Chondrocyte (in vitro differentiated cells): ENCODE results near the gene KIF3A. TPM values are rescaled to one million over a fixed set of nuclear protein-coding genes. Genes with fewer than 3 reads are reported as not detected.

Experiments
- DNase-seq: peaks from one replicate; pipeline ENCODE4 v3.0.0; 2021; ENCODE audit warnings: mixed read lengths, low spot score
- H3K27ac Mint-ChIP-seq: one replicate; pipeline ENCODE4 v1.8.0; 2021; ENCODE audit warnings: mild to moderate bottlenecking, moderate library complexity, mixed read lengths; ENCODE audit not compliant: unreplicated experiment
- H3K27me3 Mint-ChIP-seq: 2 replicates; pipeline ENCODE4 v1.8.0; 2021; ENCODE audit warnings: low read depth, mixed read lengths
- H3K36me3 Mint-ChIP-seq: 2 replicates; pipeline ENCODE4 v1.8.0; 2021; ENCODE audit warnings: low read depth, mixed read lengths
- H3K4me1 Mint-ChIP-seq: 2 replicates; pipeline ENCODE4 v1.8.0; 2021; ENCODE audit warnings: low read depth, mild to moderate bottlenecking, mixed read lengths
- H3K4me3 Mint-ChIP-seq: one replicate; pipeline ENCODE4 v1.8.0; 2021; ENCODE audit warnings: mild to moderate bottlenecking, moderate library complexity, mixed read lengths; ENCODE audit not compliant: unreplicated experiment
- H3K9me3 Mint-ChIP-seq: 2 replicates; pipeline ENCODE4 v1.8.0; 2021; ENCODE audit warnings: low read depth, mixed read lengths
- CTCF ChIP-seq: fragments of 200-600 bp; sonication (generic); IDR thresholded peaks from 2 replicates; pipeline ENCODE4 v1.5.0; 2021; ENCODE audit warnings: antibody characterized with exemption, mild to moderate bottlenecking, moderate library complexity
- total RNA-seq: library from RNA; stranded (reverse); gene quantifications from 3 replicates; pipeline ENCODE4 v1.2.1, GENCODE V29; 2021

KIF3A gene
- total RNA-seq, 1 donor from 2014 or later = 16.2 TPM

GRCh38 chr5:132647473-132647872 is 89.9 kb downstream of the KIF3A start:
- H3K27me3 Mint-ChIP-seq = no peaks in the 10 kb centered on the region

GRCh38 chr5:132646583-132647266 is 90.6 kb downstream of the KIF3A start:
- Mint-ChIP-seq H3K4me1 (no peaks in the 10 kb centered on the region), H3K36me3 (peaks cover 25% of the 10 kb centered on the region), H3K27ac (no peak overlapping the region), H3K4me3 (no peak overlapping the region), H3K27me3 (no peaks in the 10 kb centered on the region), H3K9me3 (peaks cover 13% of the 10 kb centered on the region)
- DNase-seq = no peak
- TF ChIP-seq CTCF = no peak

More at GRCh38 chr5:132647473-132647872, 89.9 kb downstream of the KIF3A start:
- Mint-ChIP-seq H3K4me3 (no peak overlapping the region), H3K9me3 (peaks cover 13% of the 10 kb centered on the region), H3K27ac (no peak overlapping the region), H3K36me3 (peaks cover 22% of the 10 kb centered on the region), H3K4me1 (no peaks in the 10 kb centered on the region)
- TF ChIP-seq CTCF = no peak
- DNase-seq = no peak

DNA sequence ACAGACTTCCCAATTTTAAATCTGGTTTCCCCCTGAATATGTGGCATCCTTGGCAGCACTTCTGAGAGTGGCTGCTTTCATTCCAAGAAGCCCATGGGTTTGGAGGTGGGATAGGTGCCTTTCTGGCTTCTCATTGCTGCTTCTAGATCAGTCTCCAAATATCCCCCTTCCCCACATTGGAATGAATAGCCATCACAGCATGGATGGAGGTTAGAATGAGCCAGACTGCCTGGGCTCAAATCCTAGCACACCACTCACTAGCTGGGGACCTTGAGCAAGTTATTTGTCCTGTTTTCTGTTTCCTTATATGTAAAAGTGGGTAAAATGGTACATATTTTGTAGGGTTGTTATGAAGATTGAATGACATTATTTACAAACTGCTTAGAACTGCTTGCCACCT is 93.2 kb downstream of the KIF3A start:
- H3K9me3 Mint-ChIP-seq = peaks cover 13% of the 10 kb centered on the region
- TF ChIP-seq CTCF = no peak
- no peaks in the 10 kb centered on the region for H3K27me3 Mint-ChIP-seq
- no peak overlapping the region for H3K4me3 Mint-ChIP-seq
- no peak for DNase-seq
- peaks cover 33% of the 10 kb centered on the region for H3K36me3 Mint-ChIP-seq
- no peak overlapping the region for H3K27ac Mint-ChIP-seq
- H3K4me1 Mint-ChIP-seq = peaks cover 3% of the 10 kb centered on the region

Other genes starting within 250 kb of the KIF3A start
- 10.8 to 17.8 TPM (median 16.3 TPM) in 3 replicates for gene IRF1, start 246.8 kb downstream of the KIF3A start, total RNA-seq
- not detected in 3 replicates for gene IL5, start 194.0 kb downstream of the KIF3A start, total RNA-seq
- 27.7 to 30.7 TPM (median 27.8 TPM) in 3 replicates for gene RAD50, start 180.6 kb downstream of the KIF3A start, total RNA-seq
- gene IL13, start 79.4 kb downstream of the KIF3A start, total RNA-seq = not detected in 3 replicates
- gene IL4, start 63.6 kb downstream of the KIF3A start, total RNA-seq = not detected in 3 replicates
- gene CCNI2, start 9.9 kb upstream of the KIF3A start, total RNA-seq = 0.15 TPM in 1 of 3 replicates, not detected in the others
- gene SEPTIN8, start 39.7 kb upstream of the KIF3A start, total RNA-seq = 86.0 to 128 TPM (median 127 TPM) in 3 replicates
- gene SOWAHA, start 75.8 kb upstream of the KIF3A start, total RNA-seq = not detected in 3 replicates
- gene SHROOM1, start 93.1 kb upstream of the KIF3A start, total RNA-seq = 6.5 to 7.7 TPM (median 7.6 TPM) in 3 replicates
- 0.29 to 0.38 TPM (median 0.30 TPM) in 3 replicates for gene GDF9, start 128.9 kb upstream of the KIF3A start, total RNA-seq
- gene UQCRQ, start 129.1 kb upstream of the KIF3A start, total RNA-seq = 378 to 436 TPM (median 403 TPM) in 3 replicates
- 0.35 to 0.72 TPM (median 0.60 TPM) in 3 replicates for gene LEAP2, start 136.1 kb upstream of the KIF3A start, total RNA-seq
- 104 to 128 TPM (median 122 TPM) in 3 replicates for gene AFF4, start 226.1 kb upstream of the KIF3A start, total RNA-seq